PC-9 (cell line): ENCODE data around the gene ITGAD. TPM values are rescaled to one million over a fixed set of nuclear protein-coding genes. Genes with fewer than 3 reads are reported as not detected.

Source experiments
- BruUV-seq: library from RNA; stranded (reverse); fragments of 400-500 nt; replicated peaks from 2 replicates; lab custom pipeline; 2021; lab: Mats Ljungman, UMichigan
- CTCF ChIA-PET: fragments of 300-600 bp; sonication (Branson Sonifier 250); formaldehyde crosslinking; loops from one replicate; lab custom pipeline; 2022; ENCODE audit warnings: antibody characterized with exemption; lab: Charles Lee
- POLR2A ChIA-PET: fragments of 300-600 bp; sonication (Branson Sonifier 250); formaldehyde crosslinking; loops from one replicate; lab custom pipeline; 2022; ENCODE audit warnings: antibody characterized with exemption; ENCODE audit not compliant: unreplicated experiment; lab: Charles Lee
- DNase-seq, 2 experiments: peaks; one replicate each; pipeline versions ENCODE4 v3.0.0 to v3.0.0-alpha.2; 2015 to 2022; ENCODE audit warnings: mixed read lengths in 1 of 2
- H2AFZ ChIP-seq: fragments of 200-600 bp; sonication (generic); 2 replicates; pipeline ENCODE4 v1.8.1; 2017; ENCODE audit warnings: antibody characterized with exemption
- H3F3A ChIP-seq: fragments of 200-600 bp; sonication (generic); 2 replicates; pipeline ENCODE4 v1.8.1; 2017; ENCODE audit warnings: antibody characterized with exemption, mild to moderate bottlenecking, low read depth; ENCODE audit not compliant: insufficient read depth
- H3K27ac ChIP-seq: fragments of 200-600 bp; sonication (generic); 2 replicates; pipeline ENCODE4 v1.6.1; 2016; ENCODE audit warnings: mixed run types
- H3K27me3 ChIP-seq: fragments of 200-600 bp; sonication (generic); 2 replicates; pipeline ENCODE4 v1.6.1; 2016; ENCODE audit warnings: low read depth, mixed run types; ENCODE audit not compliant: insufficient read depth
- H3K36me3 ChIP-seq: fragments of 200-600 bp; sonication (generic); 2 replicates; pipeline ENCODE4 v1.6.1; 2016; ENCODE audit warnings: low read depth, mixed run types
- H3K4me1 ChIP-seq: fragments of 200-600 bp; sonication (generic); replicated peaks from 2 replicates; pipeline ENCODE4 v1.6.1; 2016; ENCODE audit warnings: mixed run types; ENCODE audit not compliant: insufficient read depth
- H3K4me2 ChIP-seq: fragments of 200-600 bp; sonication (generic); 2 replicates; pipeline ENCODE4 v1.6.1; 2017; ENCODE audit warnings: mixed run types
- H3K4me3 ChIP-seq: fragments of 200-600 bp; sonication (generic); 2 replicates; pipeline ENCODE4 v1.6.1; 2016; ENCODE audit warnings: mixed run types
- H3K79me2 ChIP-seq: fragments of 200-600 bp; sonication (generic); 2 replicates; pipeline ENCODE4 v1.6.1; 2017; ENCODE audit warnings: low read depth, mixed run types
- H3K9me2 ChIP-seq: fragments of 200-600 bp; sonication (generic); 2 replicates; pipeline ENCODE4 v1.8.1; 2017; ENCODE audit warnings: mild to moderate bottlenecking; ENCODE audit not compliant: insufficient read depth
- H3K9me3 ChIP-seq: fragments of 200-600 bp; sonication (generic); 2 replicates; pipeline ENCODE4 v1.8.1; 2016; ENCODE audit warnings: low read depth; ENCODE audit not compliant: insufficient read depth
- H4K20me1 ChIP-seq: fragments of 200-600 bp; sonication (generic); 2 replicates; pipeline ENCODE4 v1.8.1; 2017; ENCODE audit not compliant: insufficient read depth
- EZH2 ChIP-seq: fragments of 200-600 bp; sonication (generic); IDR thresholded peaks from 2 replicates; pipeline ENCODE4 v1.8.0; 2017; ENCODE audit warnings: antibody characterized with exemption, low read depth
- intact Hi-C: fragments of 100-400 bp; cut with micrococcal nuclease; formaldehyde crosslinking; loops from one replicate; pipeline ENCODE4 v1.10.0; 2022; ENCODE audit not compliant: unreplicated experiment
- total RNA-seq: library from RNA; stranded (reverse); gene quantifications from 2 replicates; pipeline ENCODE4 v1.2.3, GENCODE V29; 2021
- TF ChIP-seq, protein P1 (sequence below): fragments of 200-600 bp; sonication (generic); conservative IDR thresholded peaks from 2 replicates; pipeline ENCODE4 v1.6.1; 2017; ENCODE audit warnings: mixed run types, antibody characterized with exemption, mild to moderate bottlenecking, moderate library complexity

Gene ITGAD
- total RNA-seq, 1 experiment from 2014 or later: not detected

DNA sequence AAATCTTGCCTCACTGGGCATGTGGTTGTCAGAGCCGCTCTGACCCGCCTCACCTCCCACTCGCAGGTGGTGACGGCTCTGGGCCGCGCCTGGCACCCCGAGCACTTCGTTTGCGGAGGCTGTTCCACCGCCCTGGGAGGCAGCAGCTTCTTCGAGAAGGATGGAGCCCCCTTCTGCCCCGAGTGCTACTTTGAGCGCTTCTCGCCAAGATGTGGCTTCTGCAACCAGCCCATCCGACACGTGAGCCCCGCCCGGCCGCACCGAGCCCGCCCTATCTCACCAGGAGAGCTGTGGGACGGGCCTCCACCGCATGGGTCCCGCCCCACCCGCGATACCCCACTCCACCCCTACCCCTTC lies 82.8 kb downstream of the ITGAD start:
- H3K4me3 ChIP-seq: peak overlapping the region; percentile 87; the same call in 1 of the 2 replicates
- no peak overlapping the region for H3K27ac ChIP-seq
- POLR2A ChIA-PET: interaction anchor here (0.6 to 1.3 kb wide), 2 partner anchors 10 to 16 kb away, joined by 6 to 9 read pairs; no protein-coding TSS in a partner anchor
- H3K4me1 ChIP-seq: peaks cover 24% of the 10 kb centered on the region
- H4K20me1 ChIP-seq: no peaks in the 10 kb centered on the region
- H3K27me3 ChIP-seq: no peaks in the 10 kb centered on the region
- no peaks in the 10 kb centered on the region for H3K9me3 ChIP-seq
- intact Hi-C loops: loop anchor here (5.0 kb wide), 2 partner anchors 236 to 391 kb away; a partner anchor contains a TSS
- CTCF ChIA-PET: no interaction called here
- no TSS peak for BruUV-seq
- no peaks in the 10 kb centered on the region for H3K79me2 ChIP-seq
- H3K36me3 ChIP-seq: no peaks in the 10 kb centered on the region
- no peak for DNase-seq
- H3K9me2 ChIP-seq: no peaks in the 10 kb centered on the region
- H3K4me2 ChIP-seq: peak overlapping the region; percentile 75
- peak overlapping the region; percentile 95 for H2AFZ ChIP-seq
- peaks cover 37% of the 10 kb centered on the region for H3F3A ChIP-seq
- TF ChIP-seq, protein P1, sequence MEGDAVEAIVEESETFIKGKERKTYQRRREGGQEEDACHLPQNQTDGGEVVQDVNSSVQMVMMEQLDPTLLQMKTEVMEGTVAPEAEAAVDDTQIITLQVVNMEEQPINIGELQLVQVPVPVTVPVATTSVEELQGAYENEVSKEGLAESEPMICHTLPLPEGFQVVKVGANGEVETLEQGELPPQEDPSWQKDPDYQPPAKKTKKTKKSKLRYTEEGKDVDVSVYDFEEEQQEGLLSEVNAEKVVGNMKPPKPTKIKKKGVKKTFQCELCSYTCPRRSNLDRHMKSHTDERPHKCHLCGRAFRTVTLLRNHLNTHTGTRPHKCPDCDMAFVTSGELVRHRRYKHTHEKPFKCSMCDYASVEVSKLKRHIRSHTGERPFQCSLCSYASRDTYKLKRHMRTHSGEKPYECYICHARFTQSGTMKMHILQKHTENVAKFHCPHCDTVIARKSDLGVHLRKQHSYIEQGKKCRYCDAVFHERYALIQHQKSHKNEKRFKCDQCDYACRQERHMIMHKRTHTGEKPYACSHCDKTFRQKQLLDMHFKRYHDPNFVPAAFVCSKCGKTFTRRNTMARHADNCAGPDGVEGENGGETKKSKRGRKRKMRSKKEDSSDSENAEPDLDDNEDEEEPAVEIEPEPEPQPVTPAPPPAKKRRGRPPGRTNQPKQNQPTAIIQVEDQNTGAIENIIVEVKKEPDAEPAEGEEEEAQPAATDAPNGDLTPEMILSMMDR: no peak
- TF ChIP-seq EZH2: no peak

Other genes starting within 250 kb of the ITGAD start
- 4.1 and 6.8 TPM in 2 replicates for gene PRSS36, start 243.3 kb upstream of the ITGAD start, total RNA-seq
- gene FUS, start 213.2 kb upstream of the ITGAD start, total RNA-seq: 429 and 637 TPM in 2 replicates
- 72.9 and 107 TPM in 2 replicates for gene PYCARD, start 190.6 kb upstream of the ITGAD start, total RNA-seq
- gene TRIM72, start 179.2 kb upstream of the ITGAD start, total RNA-seq: 0.09 TPM in 1 of 2 replicates, not detected in the other
- not detected in 2 replicates for gene PYDC1, start 176.2 kb upstream of the ITGAD start, total RNA-seq
- 0.90 and 1.3 TPM in 2 replicates for gene ITGAM, start 133.4 kb upstream of the ITGAD start, total RNA-seq
- 1.1 and 1.2 TPM in 2 replicates for gene ITGAX, start 38.2 kb upstream of the ITGAD start, total RNA-seq
- not detected in 2 replicates for gene COX6A2, start 35.0 kb downstream of the ITGAD start, total RNA-seq
- gene ZNF843, start 49.5 kb downstream of the ITGAD start, total RNA-seq: 0.85 and 0.88 TPM in 2 replicates
- gene ARMC5, start 66.2 kb downstream of the ITGAD start, total RNA-seq: 18.6 and 21.4 TPM in 2 replicates
- 9.0 and 15.3 TPM in 2 replicates for gene TGFB1I1, start 78.8 kb downstream of the ITGAD start, total RNA-seq
- 0.13 and 0.60 TPM in 2 replicates for gene SLC5A2, start 89.8 kb downstream of the ITGAD start, total RNA-seq
- gene RUSF1, start 115.1 kb downstream of the ITGAD start, total RNA-seq: 86.7 and 94.7 TPM in 2 replicates
- not detected in 2 replicates for gene AHSP, start 134.6 kb downstream of the ITGAD start, total RNA-seq